Immature natural killer cell (primary cell): ENCODE results near the gene HIVEP1. TPM values are rescaled to one million over a fixed set of nuclear protein-coding genes. Genes with fewer than 3 reads are reported as not detected.

Experiments used
- DNase-seq, 3 donors: peaks; one replicate each; pipeline ENCODE4 v3.0.0; 2022; ENCODE audit warnings: mixed read lengths in 1 of 3
- H3K27ac Mint-ChIP-seq, 6 donors: one replicate each; pipeline ENCODE4 v1.8.0; 2020; ENCODE audit warnings: mixed read lengths in 6 of 6, mild to moderate bottlenecking in 5 of 6, inconsistent platforms in 4 of 6, moderate library complexity in 3 of 6
- H3K27me3 Mint-ChIP-seq, 3 donors: one replicate each; pipeline ENCODE4 v1.8.0; 2020 to 2021; ENCODE audit warnings: low read depth in 3 of 3, mild to moderate bottlenecking in 3 of 3, mixed read lengths in 3 of 3, moderate library complexity in 3 of 3, inconsistent platforms in 1 of 3
- H3K36me3 Mint-ChIP-seq, 3 donors: one replicate each; pipeline ENCODE4 v1.8.0; 2020; ENCODE audit warnings: mixed read lengths in 3 of 3, inconsistent platforms in 2 of 3, mild to moderate bottlenecking in 2 of 3
- H3K4me1 Mint-ChIP-seq, 2 donors: one replicate each; pipeline ENCODE4 v1.8.0; 2020; ENCODE audit warnings: inconsistent platforms in 2 of 2, mild to moderate bottlenecking in 2 of 2, mixed read lengths in 2 of 2, moderate library complexity in 1 of 2
- H3K4me3 Mint-ChIP-seq, 5 donors: one replicate each; pipeline ENCODE4 v1.8.0; 2020; ENCODE audit warnings: mild to moderate bottlenecking in 5 of 5, mixed read lengths in 5 of 5, inconsistent platforms in 3 of 5, moderate library complexity in 3 of 5
- H3K9me3 Mint-ChIP-seq, 6 donors: one replicate each; pipeline ENCODE4 v1.8.0; 2020; ENCODE audit warnings: mild to moderate bottlenecking in 6 of 6, mixed read lengths in 6 of 6, inconsistent platforms in 4 of 6, moderate library complexity in 3 of 6
- polyA plus RNA-seq, 3 donors: library from polyadenylated mRNA; unstranded; fragments of 300-500 nt; fragmentation: Illumina TruSeq; gene quantifications; one replicate each; pipeline ENCODE4 v1.2.3, GENCODE V29; 2021

HIVEP1 gene
- polyA plus RNA-seq, 3 donors from 2014 or later, result 1.9 to 5.5 TPM; not detected in 1

DNA sequence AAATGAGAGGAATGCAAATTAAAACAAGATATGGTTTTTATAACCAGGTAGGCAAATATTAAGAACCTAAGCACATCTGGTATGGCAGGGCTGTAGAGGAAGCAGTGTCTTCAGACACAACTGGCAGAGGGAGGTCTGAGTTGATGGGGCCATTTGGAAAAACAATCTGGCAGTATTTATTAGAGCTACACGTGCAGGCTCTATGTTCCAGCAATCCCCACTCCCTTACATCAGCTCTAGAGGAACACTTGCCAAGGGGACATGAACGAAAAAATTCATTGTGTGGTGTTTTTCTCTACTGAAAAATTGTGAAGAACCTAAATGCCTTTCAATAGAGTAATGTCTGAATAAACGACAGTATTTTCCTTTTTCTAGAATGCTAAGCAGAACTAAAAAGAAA, 166.4 kb downstream of the HIVEP1 start:
- no peak for DNase-seq
- peaks cover 0 to 3% (median 0%) of the 10 kb centered on the region in 6 donors for H3K9me3 Mint-ChIP-seq

DNA sequence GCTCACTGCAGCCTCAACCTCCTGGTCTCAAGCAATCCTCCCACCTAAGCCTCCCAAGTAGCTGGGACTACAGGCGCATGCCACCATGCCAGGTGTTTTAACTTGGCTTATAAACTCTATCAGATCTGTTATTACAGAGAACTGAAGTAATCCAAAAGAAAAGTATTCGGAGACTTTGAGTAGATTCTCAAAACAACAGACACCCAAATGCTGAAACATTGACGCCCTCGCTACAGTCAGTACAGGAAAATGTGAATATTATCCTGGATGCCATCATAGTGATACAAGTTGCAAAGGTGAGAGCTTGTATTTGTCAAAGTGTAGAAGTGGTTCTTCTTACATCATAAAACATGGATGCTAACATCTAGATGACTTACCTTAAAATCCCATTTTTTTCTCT, 169.4 kb downstream of the HIVEP1 start:
- H3K4me3 Mint-ChIP-seq, result no peak overlapping the region
- peaks cover 0 to 3% (median 3%) of the 10 kb centered on the region in 3 donors for H3K36me3 Mint-ChIP-seq
- no peak overlapping the region for H3K27ac Mint-ChIP-seq
- peaks cover 0 to 13% (median 1%) of the 10 kb centered on the region in 3 donors for H3K27me3 Mint-ChIP-seq
- peaks cover 0 to 3% (median 0%) of the 10 kb centered on the region in 6 donors for H3K9me3 Mint-ChIP-seq
- DNase-seq, result no peak
- H3K4me1 Mint-ChIP-seq, result peaks cover 0 to 8% of the 10 kb centered on the region in 2 donors

More for the DNA sequence above, 166.4 kb downstream of the HIVEP1 start:
- H3K4me3 Mint-ChIP-seq, result no peak overlapping the region
- H3K4me1 Mint-ChIP-seq, result peaks cover 0 to 8% of the 10 kb centered on the region in 2 donors
- H3K27me3 Mint-ChIP-seq, result peaks cover 0 to 13% (median 0%) of the 10 kb centered on the region in 3 donors
- H3K27ac Mint-ChIP-seq, result no peak overlapping the region
- peaks cover 0 to 3% (median 3%) of the 10 kb centered on the region in 3 donors for H3K36me3 Mint-ChIP-seq

DNA sequence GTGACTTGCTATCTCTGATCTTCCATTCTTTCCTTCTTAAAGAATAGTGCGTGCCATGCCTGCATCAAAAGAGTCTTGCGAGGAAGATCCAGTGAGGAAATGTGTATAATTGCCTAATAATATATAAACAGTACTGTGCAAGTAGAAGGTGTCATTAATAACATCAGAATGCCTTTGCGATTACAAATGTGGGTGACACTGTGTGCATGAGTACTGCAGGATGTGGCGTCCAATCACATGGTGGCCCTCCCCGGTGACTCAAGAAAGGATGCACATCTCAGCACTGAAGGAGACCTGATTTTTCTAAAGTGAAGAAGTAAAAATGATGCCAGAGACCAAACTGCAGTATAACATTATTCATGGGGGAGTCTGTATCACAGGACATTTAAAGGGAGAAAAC, 170.6 kb downstream of the HIVEP1 start:
- H3K4me3 Mint-ChIP-seq, result no peak overlapping the region
- DNase-seq, result no peak
- peaks cover 0 to 8% of the 10 kb centered on the region in 2 donors for H3K4me1 Mint-ChIP-seq
- peaks cover 0 to 9% (median 4%) of the 10 kb centered on the region in 3 donors for H3K27me3 Mint-ChIP-seq
- no peaks in the 10 kb centered on the region for H3K9me3 Mint-ChIP-seq
- H3K36me3 Mint-ChIP-seq, result peaks cover 0 to 3% (median 0%) of the 10 kb centered on the region in 3 donors
- no peak overlapping the region for H3K27ac Mint-ChIP-seq

DNA sequence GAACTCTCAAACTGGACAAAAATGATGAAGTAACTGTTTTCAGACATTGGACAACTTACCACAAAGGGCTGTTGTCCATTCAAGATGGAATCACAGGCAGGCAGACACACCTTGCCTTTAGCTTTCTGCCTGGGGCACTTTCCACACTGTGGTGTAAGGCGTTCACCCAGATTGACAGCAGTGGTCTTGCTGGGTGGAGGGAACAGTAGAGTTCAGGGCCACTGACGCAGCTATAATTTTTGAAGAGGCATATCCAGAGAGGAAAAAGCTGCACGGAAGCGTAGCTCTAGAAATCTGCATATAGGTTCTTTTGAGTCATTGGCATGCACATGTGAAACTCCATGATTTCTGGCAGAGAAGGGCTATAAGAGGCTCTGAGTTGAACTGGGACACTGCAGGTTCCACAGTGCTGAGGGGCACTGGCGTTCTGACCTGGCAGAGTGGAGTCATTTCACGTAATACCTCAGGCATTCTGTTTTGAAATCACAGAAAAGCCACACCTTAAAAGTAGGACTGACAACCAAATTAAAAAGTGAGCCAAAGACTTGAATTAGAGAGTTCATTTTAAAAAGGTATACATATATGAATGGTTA, 173.1 kb downstream of the HIVEP1 start:
- no peak overlapping the region for H3K27ac Mint-ChIP-seq
- H3K9me3 Mint-ChIP-seq, result no peaks in the 10 kb centered on the region
- DNase-seq, result no peak
- no peak overlapping the region for H3K4me3 Mint-ChIP-seq
- H3K36me3 Mint-ChIP-seq, result peaks cover 0 to 3% (median 0%) of the 10 kb centered on the region in 3 donors
- peaks cover 0 to 8% of the 10 kb centered on the region in 2 donors for H3K4me1 Mint-ChIP-seq
- peaks cover 0 to 9% (median 4%) of the 10 kb centered on the region in 3 donors for H3K27me3 Mint-ChIP-seq

DNA sequence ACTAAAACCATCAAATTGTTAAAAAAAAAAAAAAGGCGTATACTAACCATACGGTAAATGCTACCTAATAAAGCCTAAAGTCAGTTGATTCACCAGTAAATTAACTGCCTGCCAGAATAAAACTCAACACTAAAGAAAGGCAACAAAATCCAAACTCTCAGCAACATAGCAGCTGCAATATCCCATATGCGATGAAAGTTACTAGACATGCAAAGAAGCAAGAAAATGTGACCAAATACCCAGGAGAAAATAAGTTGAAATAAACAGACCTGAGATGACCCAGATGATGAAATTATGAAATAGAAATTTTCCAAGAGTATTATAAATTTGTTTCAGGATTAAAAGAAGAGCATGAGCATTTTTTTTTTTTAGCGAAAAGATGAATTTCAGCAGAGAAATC, 174.4 kb downstream of the HIVEP1 start:
- DNase-seq, result no peak
- H3K36me3 Mint-ChIP-seq, result peaks cover 0 to 3% (median 0%) of the 10 kb centered on the region in 3 donors
- H3K4me3 Mint-ChIP-seq, result no peak overlapping the region
- H3K9me3 Mint-ChIP-seq, result no peaks in the 10 kb centered on the region
- no peak overlapping the region for H3K27ac Mint-ChIP-seq
- peaks cover 0 to 9% (median 4%) of the 10 kb centered on the region in 3 donors for H3K27me3 Mint-ChIP-seq
- peaks cover 0 to 8% of the 10 kb centered on the region in 2 donors for H3K4me1 Mint-ChIP-seq

DNA sequence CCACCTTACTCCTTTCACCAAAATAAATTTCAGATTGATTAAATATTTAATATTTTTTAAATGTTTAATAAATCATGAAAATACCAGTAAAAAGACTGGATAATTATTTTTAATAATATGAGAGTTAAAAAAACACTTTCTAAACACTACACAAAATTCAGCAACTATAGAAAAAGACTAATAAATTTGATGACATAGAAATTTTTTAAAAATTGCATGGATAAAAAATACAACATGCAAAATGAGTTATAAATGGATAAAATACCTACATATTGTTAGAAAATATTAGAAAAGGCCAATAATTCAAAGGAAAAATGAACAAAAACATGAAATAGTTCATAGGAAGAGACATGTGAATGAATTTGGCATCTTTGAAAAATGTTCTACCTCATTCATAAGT, 177.0 kb downstream of the HIVEP1 start:
- H3K9me3 Mint-ChIP-seq, result no peaks in the 10 kb centered on the region
- peaks cover 0 to 3% (median 0%) of the 10 kb centered on the region in 3 donors for H3K36me3 Mint-ChIP-seq
- DNase-seq, result no peak
- no peak overlapping the region for H3K27ac Mint-ChIP-seq
- H3K27me3 Mint-ChIP-seq, result peaks cover 0 to 5% (median 4%) of the 10 kb centered on the region in 3 donors
- no peak overlapping the region for H3K4me3 Mint-ChIP-seq
- no peaks in the 10 kb centered on the region for H3K4me1 Mint-ChIP-seq

DNA sequence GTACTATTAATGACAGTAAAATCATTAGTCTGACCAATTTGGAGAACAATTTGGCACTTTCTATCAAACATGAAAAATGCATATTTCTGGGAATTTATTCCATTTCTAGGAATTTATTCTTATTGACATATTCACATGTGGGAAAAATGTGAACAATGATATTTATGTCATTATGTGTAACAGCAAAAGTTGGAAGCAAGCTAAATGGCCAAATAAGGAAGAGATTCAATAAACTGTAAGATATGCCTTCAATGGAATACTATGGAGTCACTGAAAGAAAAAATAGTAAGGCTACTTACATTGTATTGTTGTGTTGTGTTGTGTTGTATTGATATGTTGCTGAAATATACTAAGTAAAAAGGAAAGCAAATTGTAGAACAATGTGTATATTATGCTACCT, 177.5 kb downstream of the HIVEP1 start:
- H3K4me3 Mint-ChIP-seq, result no peak overlapping the region
- H3K9me3 Mint-ChIP-seq, result no peaks in the 10 kb centered on the region
- no peak overlapping the region for H3K27ac Mint-ChIP-seq
- peaks cover 0 to 3% (median 0%) of the 10 kb centered on the region in 3 donors for H3K36me3 Mint-ChIP-seq
- peaks cover 0 to 5% (median 4%) of the 10 kb centered on the region in 3 donors for H3K27me3 Mint-ChIP-seq
- H3K4me1 Mint-ChIP-seq, result no peaks in the 10 kb centered on the region
- DNase-seq, result no peak

DNA sequence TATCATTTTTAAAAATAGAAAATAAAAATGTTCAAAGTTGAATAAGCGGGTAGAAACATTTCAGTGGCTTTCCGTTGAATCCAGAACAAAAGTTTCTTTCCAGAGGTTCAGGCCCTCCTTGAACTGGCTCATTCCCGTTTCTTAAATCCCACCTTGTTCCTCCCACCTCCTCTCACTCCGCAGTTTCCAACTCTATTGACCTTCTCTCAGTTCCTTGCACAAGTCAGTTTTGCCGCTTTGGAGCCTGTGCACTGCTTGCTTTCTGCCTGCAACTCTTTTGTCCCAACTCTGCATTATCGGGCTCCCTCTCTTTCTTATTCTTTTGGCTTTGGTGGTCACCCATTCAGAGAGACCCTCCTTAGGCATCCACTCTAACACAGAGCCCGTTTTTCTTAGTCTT, 178.1 kb downstream of the HIVEP1 start:
- peaks cover 0 to 3% (median 0%) of the 10 kb centered on the region in 3 donors for H3K36me3 Mint-ChIP-seq
- H3K4me3 Mint-ChIP-seq, result no peak overlapping the region
- no peaks in the 10 kb centered on the region for H3K4me1 Mint-ChIP-seq

DNA sequence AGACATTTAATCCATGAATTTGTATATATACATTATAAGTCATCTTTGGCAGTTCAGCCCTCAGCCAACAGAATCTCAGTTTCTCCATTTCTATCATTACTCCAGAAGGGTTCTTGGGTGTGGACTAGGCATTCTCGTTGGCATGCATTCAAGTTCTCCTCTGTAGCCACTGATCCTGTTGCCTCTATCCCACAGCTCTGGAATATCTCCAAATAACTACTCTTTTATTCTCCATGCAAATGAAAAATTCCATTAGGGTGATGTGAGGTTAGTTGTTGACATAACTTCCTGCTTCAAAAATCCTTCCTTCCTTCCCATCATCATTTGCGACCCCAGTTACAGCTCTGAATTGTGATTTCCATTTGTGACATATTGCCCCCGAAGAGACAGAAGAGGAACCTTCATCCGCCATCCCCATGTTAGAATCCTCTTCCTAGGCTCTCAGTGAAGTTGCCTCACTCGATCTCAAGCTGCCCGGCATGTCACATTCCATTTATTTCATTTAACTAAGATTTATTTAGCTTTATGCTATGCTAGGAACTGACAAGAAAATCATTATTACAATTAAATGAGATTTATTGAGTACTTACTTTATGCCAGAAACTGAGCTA, 184.3 kb downstream of the HIVEP1 start:
- Mint-ChIP-seq H3K4me3 (no peak overlapping the region), H3K9me3 (no peaks in the 10 kb centered on the region), H3K36me3 (no peaks in the 10 kb centered on the region), H3K27me3 (peaks cover 0 to 3% (median 2%) of the 10 kb centered on the region in 3 donors), H3K4me1 (no peaks in the 10 kb centered on the region), H3K27ac (no peak overlapping the region)
- DNase-seq, result no peak

More for the DNA sequence above, 178.1 kb downstream of the HIVEP1 start:
- H3K27ac Mint-ChIP-seq, result no peak overlapping the region
- DNase-seq, result no peak
- H3K9me3 Mint-ChIP-seq, result no peaks in the 10 kb centered on the region
- peaks cover 0 to 5% (median 4%) of the 10 kb centered on the region in 3 donors for H3K27me3 Mint-ChIP-seq

DNA sequence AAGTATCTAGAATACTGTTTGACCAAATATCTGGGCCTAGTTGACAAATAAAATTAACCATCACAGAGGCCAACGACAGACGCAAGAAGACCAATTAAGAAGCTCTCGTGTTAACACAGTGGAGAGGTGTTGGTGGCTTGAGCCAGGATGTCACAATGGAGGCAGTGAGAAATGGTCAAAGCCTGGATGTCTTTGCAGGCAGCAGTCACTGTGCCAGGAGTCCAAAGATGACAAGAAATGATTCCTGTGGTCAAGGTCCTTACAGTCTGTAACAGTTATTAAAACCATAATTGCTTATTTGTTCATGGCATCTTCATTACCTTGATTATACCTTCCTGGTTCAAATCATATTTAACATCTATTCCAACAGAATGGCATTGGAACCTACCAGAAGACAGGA, 186.7 kb downstream of the HIVEP1 start:
- no peak overlapping the region for H3K4me3 Mint-ChIP-seq
- peaks cover 0 to 2% (median 0%) of the 10 kb centered on the region in 3 donors for H3K27me3 Mint-ChIP-seq
- H3K27ac Mint-ChIP-seq, result no peak overlapping the region
- H3K36me3 Mint-ChIP-seq, result no peaks in the 10 kb centered on the region
- no peak for DNase-seq
- H3K4me1 Mint-ChIP-seq, result no peaks in the 10 kb centered on the region
- no peaks in the 10 kb centered on the region for H3K9me3 Mint-ChIP-seq

DNA sequence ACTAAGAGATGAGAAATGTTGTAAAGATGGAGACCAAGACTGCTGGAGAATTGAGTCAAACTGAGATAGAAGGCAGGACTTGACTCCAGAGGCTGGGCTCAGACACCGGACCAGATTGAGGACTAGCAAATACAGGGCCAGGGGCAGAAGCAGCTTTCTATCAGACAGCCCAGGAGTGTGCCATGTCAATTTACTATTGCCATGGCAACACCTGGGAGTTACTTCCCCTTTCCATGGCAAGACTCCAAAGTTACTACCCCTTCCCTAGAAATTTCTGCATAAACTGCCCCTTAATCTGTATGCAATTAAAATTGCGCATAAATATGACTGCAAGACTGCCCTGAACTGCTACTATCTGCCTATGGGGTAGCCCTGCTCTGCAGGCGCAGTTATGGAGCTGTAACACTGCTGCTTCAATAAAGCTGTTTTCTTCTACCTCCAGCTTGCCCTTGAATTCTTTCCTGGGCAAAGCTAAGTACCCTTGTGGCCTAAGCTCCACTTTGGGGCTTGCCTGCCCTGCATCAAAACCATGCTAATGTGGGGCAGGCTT, 188.0 kb downstream of the HIVEP1 start:
- H3K4me1 Mint-ChIP-seq, result no peaks in the 10 kb centered on the region
- H3K9me3 Mint-ChIP-seq, result no peaks in the 10 kb centered on the region
- no peak overlapping the region for H3K27ac Mint-ChIP-seq
- peaks cover 0 to 6% (median 2%) of the 10 kb centered on the region in 3 donors for H3K27me3 Mint-ChIP-seq
- no peak for DNase-seq
- H3K4me3 Mint-ChIP-seq, result no peak overlapping the region
- no peaks in the 10 kb centered on the region for H3K36me3 Mint-ChIP-seq

DNA sequence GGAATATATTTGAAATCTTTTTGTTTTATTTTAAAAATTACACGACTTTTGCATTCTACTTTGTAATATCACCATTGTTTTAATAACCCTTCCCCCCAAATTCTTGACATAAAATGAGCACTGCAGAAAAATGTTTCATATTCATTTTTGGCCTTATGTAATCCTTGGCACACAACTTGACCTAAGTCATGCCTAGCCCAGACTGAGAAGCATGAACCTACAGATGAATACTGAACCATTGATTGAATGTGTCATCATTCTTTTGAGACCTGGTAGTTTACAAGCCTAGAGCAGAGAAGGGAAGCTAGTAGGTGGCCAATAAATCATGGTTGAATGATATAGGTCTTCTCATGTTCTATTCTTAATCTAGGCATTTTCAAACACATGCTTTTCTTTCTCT, 188.6 kb downstream of the HIVEP1 start:
- Mint-ChIP-seq H3K9me3 (no peaks in the 10 kb centered on the region), H3K4me3 (no peak overlapping the region), H3K27me3 (peaks cover 0 to 6% (median 2%) of the 10 kb centered on the region in 3 donors), H3K36me3 (no peaks in the 10 kb centered on the region), H3K27ac (no peak overlapping the region), H3K4me1 (no peaks in the 10 kb centered on the region)
- DNase-seq, result no peak

DNA sequence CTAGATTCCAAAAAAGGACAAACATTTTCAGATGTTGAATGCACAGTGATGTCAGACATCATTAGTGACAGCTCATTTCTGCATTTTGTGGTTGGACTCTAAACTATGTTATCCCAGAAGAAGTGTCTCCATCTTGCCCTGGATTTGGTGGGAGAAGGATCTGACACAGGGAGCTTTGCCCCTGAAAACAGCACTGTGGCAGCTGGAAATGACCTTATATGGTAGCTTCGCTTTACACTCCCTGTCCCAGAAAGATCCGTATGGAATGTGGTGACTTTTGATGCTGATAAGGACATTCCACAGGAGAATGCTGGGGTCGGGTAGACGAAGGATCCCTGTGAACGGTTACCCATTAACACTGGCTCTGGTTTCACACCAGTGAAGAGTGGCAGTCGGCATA, 190.9 kb downstream of the HIVEP1 start:
- Mint-ChIP-seq H3K4me1 (no peaks in the 10 kb centered on the region), H3K27me3 (peaks cover 0 to 6% (median 2%) of the 10 kb centered on the region in 3 donors), H3K27ac (no peak overlapping the region), H3K36me3 (no peaks in the 10 kb centered on the region), H3K9me3 (no peaks in the 10 kb centered on the region), H3K4me3 (no peak overlapping the region)
- no peak for DNase-seq

DNA sequence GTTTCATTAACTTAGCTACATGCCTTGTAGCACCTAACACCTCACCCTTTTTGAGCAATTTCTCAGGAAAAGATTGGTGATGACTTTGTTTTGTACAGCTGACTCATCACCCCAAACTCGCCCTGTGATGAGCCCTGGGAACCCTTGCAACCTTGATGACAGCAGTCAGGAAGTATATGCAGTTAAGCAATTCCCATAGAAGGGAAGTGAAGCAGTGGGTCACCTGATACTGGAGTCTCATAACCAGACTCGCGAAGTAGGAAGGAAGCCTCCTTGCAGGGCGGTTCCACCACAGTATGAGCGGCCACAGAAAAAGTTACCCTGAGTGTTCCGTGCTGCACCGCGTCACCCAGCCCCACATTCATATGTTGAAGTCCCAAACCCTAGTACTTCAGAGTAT, 196.1 kb downstream of the HIVEP1 start:
- DNase-seq, result no peak
- Mint-ChIP-seq H3K9me3 (no peaks in the 10 kb centered on the region), H3K27me3 (peaks cover 0 to 6% (median 0%) of the 10 kb centered on the region in 3 donors), H3K36me3 (no peaks in the 10 kb centered on the region), H3K4me1 (no peaks in the 10 kb centered on the region), H3K4me3 (no peak overlapping the region), H3K27ac (no peak overlapping the region)
